GM18861 (cell line): ENCODE results near the gene ADGRG7.

Source experiments
- ATAC-seq: cut with Tn5 transposase; IDR thresholded peaks from one replicate; pipeline ENCODE4 v1.9.1; 2021; ENCODE audit not compliant: unreplicated experiment

ADGRG7 gene

DNA sequence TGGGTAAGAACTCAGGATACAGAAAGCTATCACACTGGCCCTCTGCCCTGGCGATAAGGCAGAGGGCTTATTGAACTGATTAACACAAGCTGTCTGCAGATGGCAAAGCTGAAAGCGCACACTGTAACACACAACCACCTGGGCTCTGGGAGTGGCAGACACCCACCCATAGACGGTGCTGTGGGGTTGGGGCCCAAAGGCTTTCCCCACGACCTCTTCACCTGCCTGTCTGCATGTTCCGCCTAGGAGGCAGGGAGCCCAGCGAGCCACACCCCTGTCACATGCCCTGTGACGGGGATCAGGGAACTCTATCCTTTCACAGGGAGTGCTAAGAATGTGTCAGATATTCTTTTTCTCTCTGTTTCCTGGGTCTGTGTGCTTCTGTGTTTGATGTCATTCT, 87.8 kb downstream of the ADGRG7 start:
- no peak for ATAC-seq

- ATAC-seq: no peak
Measured at GRCh38 chr3:100697723-100698285, 88.4 kb downstream of the ADGRG7 start.

GRCh38 chr3:100698736-100699135, 89.3 kb downstream of the ADGRG7 start:
- ATAC-seq: no peak

- ATAC-seq: no peak
Measured at GRCh38 chr3:100700708-100701107, 91.3 kb downstream of the ADGRG7 start.

GRCh38 chr3:100702082-100702979, 92.9 kb downstream of the ADGRG7 start:
- no peak for ATAC-seq

- no peak for ATAC-seq
Measured at GRCh38 chr3:100702980-100703345, 93.6 kb downstream of the ADGRG7 start.

GRCh38 chr3:100703865-100704264, 94.5 kb downstream of the ADGRG7 start:
- ATAC-seq: no peak

- ATAC-seq: no peak
Measured at GRCh38 chr3:100706365-100706764, 97.0 kb downstream of the ADGRG7 start.

DNA sequence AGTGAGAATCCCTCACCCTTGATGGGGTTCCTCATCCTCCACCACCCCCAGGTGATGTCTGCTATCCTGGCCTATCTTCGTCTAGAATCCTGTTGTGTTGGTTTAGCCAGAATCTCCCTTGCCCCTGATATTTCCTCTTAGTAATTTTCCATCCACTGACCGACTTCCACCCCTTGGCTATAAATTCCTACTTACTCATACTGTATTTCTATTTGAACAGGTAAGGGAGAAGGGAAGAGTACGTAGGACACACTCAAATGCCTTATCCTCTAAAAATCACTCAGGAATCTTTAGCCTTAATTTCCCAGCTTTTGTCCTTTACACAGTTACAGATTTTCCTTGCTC, 99.2 kb downstream of the ADGRG7 start:
- no peak for ATAC-seq

GRCh38 chr3:100708989-100709841, 99.8 kb downstream of the ADGRG7 start, which contains the start of gene TFG:
Gene TFG (plus strand): TSS chr3:100709494. CDS start chr3:100713686, 4,192 bp downstream.
- peak; percentile 92 for ATAC-seq

- ATAC-seq: no peak
Measured at GRCh38 chr3:100709842-100710260, 100.5 kb downstream of the ADGRG7 start.

DNA sequence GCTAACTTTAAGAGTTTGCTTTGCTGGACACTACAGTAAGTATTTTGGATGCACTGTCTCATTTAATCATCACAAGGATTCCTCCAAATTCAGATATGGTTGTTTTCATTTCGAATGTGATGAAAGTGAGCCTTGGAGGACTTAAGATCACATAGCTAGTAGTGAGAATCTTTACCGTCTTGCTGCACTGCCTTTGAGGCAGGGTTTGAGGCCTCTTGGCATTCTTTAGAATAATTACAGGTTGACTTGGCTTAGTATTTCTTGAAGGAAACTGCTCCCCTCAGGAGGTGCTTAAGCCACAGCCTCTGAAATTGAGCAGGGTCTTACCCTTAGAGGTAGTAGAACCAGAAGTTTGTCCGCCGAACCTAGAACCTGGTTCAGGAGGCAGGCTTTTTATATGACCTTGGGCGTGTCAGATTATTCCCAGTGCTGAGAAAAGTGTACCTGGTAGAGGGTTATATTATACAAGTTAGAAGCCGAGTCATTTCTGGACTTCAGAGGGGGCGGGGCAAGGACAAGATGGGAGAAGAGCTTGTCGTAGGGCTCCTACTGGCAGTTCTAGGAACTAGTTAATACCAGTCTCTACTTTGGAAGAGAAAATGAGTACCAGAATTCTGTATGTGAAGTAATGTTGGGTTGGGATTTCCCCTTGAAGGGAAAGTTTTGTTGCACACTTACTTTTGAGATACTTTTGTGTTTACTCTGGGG, 101.0 kb downstream of the ADGRG7 start:
- peak; percentile 29 for ATAC-seq

DNA sequence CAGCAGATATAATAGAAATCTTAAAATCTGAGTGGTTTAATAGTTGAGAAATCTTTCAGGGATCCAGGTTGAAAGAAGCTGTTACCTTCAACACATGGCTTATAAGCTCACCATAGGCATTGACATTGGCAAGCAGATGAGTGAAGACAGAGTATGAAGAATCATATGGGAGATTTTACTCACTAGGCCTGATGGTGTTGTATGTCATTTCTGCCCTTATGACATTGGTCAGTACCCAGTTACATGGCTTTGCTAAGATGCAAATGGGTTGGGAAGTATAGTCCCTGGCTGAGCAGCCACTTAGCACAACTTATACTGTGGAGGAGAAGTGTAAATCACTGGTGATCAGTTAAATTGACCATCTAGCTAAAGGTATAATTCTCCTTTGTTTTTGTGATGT, 105.8 kb downstream of the ADGRG7 start:
- ATAC-seq: no peak

DNA sequence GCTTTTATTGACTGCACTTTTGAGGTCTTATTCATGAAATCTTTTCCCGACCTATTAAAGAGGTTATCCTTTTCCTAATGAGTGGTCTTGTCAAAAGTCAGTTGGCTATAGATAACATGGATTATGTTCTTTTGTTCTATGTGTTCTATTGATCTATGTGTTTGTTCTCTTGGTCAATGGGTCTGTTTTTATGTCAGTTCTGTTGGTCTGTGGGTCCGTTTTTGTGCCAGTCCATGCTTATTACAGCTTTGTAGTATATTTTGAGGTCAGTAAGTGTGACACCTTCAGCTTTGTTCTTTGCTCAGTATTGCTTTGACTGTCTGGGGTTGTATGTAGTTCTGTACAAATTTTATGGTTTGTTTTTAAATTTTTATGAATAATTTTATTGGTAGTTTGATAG, 107.7 kb downstream of the ADGRG7 start:
- no peak for ATAC-seq

DNA sequence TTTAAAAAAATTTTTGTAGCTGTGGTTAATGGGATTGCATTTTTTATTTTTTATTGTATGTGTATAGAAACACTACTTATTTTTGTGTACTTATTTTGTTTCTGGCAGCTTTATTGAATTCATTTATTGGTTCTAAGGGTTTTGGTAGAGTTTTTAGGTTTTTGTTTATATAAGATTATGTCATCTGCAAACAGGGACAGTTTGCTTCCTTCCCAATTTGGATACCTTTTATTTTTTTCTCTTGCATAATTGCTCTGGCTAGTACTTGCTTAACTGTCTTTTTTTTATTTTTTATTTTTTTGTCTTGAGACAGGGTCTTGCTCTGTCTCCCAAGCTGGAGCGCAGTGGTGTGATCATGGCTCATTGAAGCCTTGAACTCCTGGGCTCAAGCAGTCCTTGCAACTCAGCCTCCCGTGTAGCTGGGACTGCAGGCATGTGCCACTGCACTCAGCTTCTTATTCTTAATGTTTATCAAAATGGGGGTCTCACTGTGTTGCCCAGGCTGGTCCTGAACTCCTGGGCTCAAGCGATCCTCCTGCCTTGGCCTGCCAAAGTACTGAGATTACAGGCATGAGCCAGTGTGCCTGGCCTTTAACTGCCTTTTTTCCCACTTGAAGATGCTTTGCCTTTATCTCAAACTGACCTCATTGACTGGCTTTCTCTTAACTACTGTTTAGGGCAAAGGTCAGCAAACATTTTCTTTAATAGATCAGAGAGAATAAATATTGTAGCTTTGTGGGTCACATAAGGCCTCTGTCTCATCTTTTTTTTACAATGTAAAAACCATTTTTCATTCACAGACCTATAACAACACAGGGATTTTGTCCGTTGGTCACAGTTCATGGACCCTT, 108.5 kb downstream of the ADGRG7 start:
- ATAC-seq: no peak

- no peak for ATAC-seq
Measured at GRCh38 chr3:100719136-100719535, 109.7 kb downstream of the ADGRG7 start.

DNA sequence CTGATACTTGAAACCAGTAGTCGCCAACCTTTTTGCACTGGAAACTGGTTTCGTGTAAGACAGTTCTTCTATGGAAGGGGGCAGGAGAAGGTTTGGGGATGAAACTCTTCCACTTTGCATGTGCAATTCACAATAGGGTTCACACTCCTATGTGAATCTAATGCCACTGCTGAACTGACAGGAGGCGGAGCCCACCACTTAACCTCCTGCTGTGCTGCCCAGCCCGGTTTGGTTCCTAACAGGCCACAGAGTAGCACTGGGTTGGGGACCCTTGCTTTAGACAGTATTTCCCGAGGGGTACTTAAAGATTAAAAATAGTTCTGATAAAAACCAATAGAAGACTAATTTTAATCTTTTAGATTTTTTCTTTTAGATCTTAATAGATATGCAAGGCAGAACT, 111.0 kb downstream of the ADGRG7 start:
- ATAC-seq: no peak

DNA sequence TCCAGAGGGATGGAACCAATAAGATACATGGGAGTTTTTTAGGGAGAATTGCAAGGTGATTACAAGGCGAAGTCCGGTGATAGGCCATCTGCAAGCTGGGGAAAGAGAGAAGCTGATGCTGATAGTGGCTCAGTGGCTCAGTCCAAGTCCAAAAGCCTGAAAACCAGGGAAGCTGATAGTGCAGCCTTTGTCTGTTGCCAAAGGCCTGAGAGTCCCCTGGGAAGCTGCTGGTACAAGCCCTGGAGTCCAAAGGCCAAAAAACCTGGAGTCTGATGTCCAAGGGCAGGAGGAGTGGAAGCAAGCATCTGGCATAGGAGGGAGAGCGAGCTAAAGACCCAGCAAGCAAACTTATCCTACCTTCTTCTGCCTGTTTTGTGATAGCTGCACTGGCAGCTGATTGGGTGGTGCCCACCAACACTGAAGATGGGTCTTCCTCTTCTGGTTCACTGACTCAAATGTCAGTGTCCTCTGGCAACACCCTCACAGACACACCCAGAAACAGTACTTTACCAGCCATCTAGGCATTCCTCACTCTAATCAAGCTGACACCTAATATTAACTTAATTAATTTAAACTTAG, 116.6 kb downstream of the ADGRG7 start:
- no peak for ATAC-seq

DNA sequence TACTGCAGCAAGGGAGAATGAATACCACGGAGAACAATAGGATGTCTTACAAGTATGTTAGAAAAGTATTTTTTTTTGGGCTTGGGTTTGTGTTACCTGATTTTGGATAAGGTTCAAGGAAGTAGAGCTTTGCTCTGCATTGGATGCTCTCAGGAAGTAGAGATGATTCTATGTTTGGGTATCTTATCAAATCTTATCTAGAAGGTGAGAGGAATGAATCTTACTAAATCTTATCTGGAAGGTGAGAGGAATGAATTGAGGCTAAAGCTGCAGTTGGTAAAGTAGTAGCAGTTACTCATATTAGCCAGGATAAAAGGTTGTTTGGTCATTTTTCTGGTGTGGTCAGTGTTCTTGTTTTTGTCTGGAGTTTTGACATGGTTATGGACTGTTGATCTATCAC, 117.3 kb downstream of the ADGRG7 start:
- no peak for ATAC-seq

- no peak for ATAC-seq
Measured at GRCh38 chr3:100730524-100730923, 121.1 kb downstream of the ADGRG7 start.
